H9 (cell line): ENCODE data around the gene EEF1E1. TPM values are rescaled to one million over a fixed set of nuclear protein-coding genes. Genes with fewer than 3 reads are reported as not detected.

Experiments used
- DNase-seq: peaks from one replicate; pipeline ENCODE4 v3.0.0-alpha.2; 2017
- H2AFZ ChIP-seq: one replicate; pipeline ENCODE4 v1.6.1; 2013; ENCODE audit warnings: mild to moderate bottlenecking, low read length, control low read depth, moderate library complexity
- H2AK5ac ChIP-seq: 2 replicates; pipeline ENCODE4 v1.6.1; 2013; ENCODE audit warnings: low read length, control low read depth, mixed read lengths; ENCODE audit not compliant: insufficient read length
- H2BK120ac ChIP-seq: one replicate; pipeline ENCODE4 v1.6.1; 2013; ENCODE audit warnings: low read depth, mild to moderate bottlenecking, low read length, control low read depth, inconsistent platforms; ENCODE audit not compliant: poor library complexity, severe bottlenecking
- H2BK12ac ChIP-seq: 2 replicates; pipeline ENCODE4 v1.6.1; 2013; ENCODE audit warnings: low read length, control low read depth, mixed read lengths, low read depth; ENCODE audit not compliant: insufficient read length
- H2BK15ac ChIP-seq: 2 replicates; pipeline ENCODE4 v1.6.1; 2013; ENCODE audit warnings: low read depth, low read length, control low read depth
- H2BK20ac ChIP-seq: one replicate; pipeline ENCODE4 v1.6.1; 2013; ENCODE audit warnings: low read depth, mild to moderate bottlenecking, low read length, control low read depth, inconsistent platforms; ENCODE audit not compliant: poor library complexity, severe bottlenecking
- H2BK5ac ChIP-seq: 2 replicates; pipeline ENCODE4 v1.6.1; 2013; ENCODE audit warnings: low read length, control low read depth, mixed read lengths; ENCODE audit not compliant: insufficient read length
- H3K14ac ChIP-seq: 2 replicates; pipeline ENCODE4 v1.6.1; 2013; ENCODE audit warnings: low read length, control low read depth; ENCODE audit not compliant: insufficient read depth
- H3K18ac ChIP-seq: 2 replicates; pipeline ENCODE4 v1.6.1; 2013; ENCODE audit warnings: low read depth, mild to moderate bottlenecking, mixed read lengths, low read length, control low read depth; ENCODE audit not compliant: insufficient read length
- H3K23ac ChIP-seq: 2 replicates; pipeline ENCODE4 v1.6.1; 2013; ENCODE audit warnings: low read length, control low read depth, mixed read lengths, low read depth; ENCODE audit not compliant: insufficient read length
- H3K23me2 ChIP-seq: 2 replicates; pipeline ENCODE4 v1.6.1; 2013; ENCODE audit warnings: low read depth, mild to moderate bottlenecking, mixed read lengths, low read length, control low read depth; ENCODE audit not compliant: insufficient read length, poor library complexity, severe bottlenecking
- H3K27ac ChIP-seq: 2 replicates; pipeline ENCODE4 v1.5.1; 2013; ENCODE audit warnings: low read length, control low read depth, mixed read lengths, low read depth; ENCODE audit not compliant: insufficient read length
- H3K27me3 ChIP-seq: 2 replicates; pipeline ENCODE4 v1.6.1; 2013; ENCODE audit warnings: low read length, control low read depth, inconsistent platforms; ENCODE audit not compliant: insufficient read depth
- H3K4ac ChIP-seq: 2 replicates; pipeline ENCODE4 v1.6.1; 2013; ENCODE audit warnings: low read depth, mild to moderate bottlenecking, control low read depth, inconsistent platforms, low read length, moderate library complexity
- H3K4me1 ChIP-seq: 2 replicates; pipeline ENCODE4 v1.6.1; 2013; ENCODE audit warnings: low read length, control low read depth, inconsistent platforms; ENCODE audit not compliant: insufficient read depth
- H3K4me2 ChIP-seq: 2 replicates; pipeline ENCODE4 v1.6.1; 2013; ENCODE audit warnings: low read length, control low read depth, mixed read lengths; ENCODE audit not compliant: insufficient read length, insufficient read depth
- H3K56ac ChIP-seq: 2 replicates; pipeline ENCODE4 v1.6.1; 2013; ENCODE audit warnings: low read depth, mild to moderate bottlenecking, mixed read lengths, low read length, control low read depth; ENCODE audit not compliant: insufficient read length
- H3K79me1 ChIP-seq: 2 replicates; pipeline ENCODE4 v1.6.1; 2013; ENCODE audit warnings: low read depth, mild to moderate bottlenecking, moderate library complexity, low read length, control low read depth, inconsistent platforms; ENCODE audit not compliant: insufficient read depth, poor library complexity, severe bottlenecking
- H3K79me2 ChIP-seq: 2 replicates; pipeline ENCODE4 v1.6.1; 2013; ENCODE audit warnings: low read length, control low read depth, inconsistent platforms; ENCODE audit not compliant: insufficient read depth
- H3K9ac ChIP-seq: 2 replicates; pipeline ENCODE4 v1.6.1; 2013; ENCODE audit warnings: low read length, control low read depth, mixed read lengths; ENCODE audit not compliant: insufficient read length; ENCODE audit errors: extremely low read depth
- H3K9me3 ChIP-seq: one replicate; pipeline ENCODE4 v1.6.1; 2013; ENCODE audit warnings: low read depth, low read length, inconsistent platforms; ENCODE audit not compliant: control insufficient read depth
- H3T11ph ChIP-seq: one replicate; pipeline ENCODE4 v1.6.1; 2013; ENCODE audit warnings: mild to moderate bottlenecking, low read length, control low read depth, inconsistent platforms
- H4K20me1 ChIP-seq: one replicate; pipeline ENCODE4 v1.6.1; 2013; ENCODE audit not compliant: control insufficient read depth, insufficient read length, insufficient read depth
- H4K5ac ChIP-seq: 2 replicates; pipeline ENCODE4 v1.6.1; 2013; ENCODE audit warnings: low read depth, mild to moderate bottlenecking, mixed read lengths, low read length, control low read depth; ENCODE audit not compliant: insufficient read length
- H4K8ac ChIP-seq: replicated peaks from 2 replicates; pipeline ENCODE4 v1.6.1; 2013; ENCODE audit warnings: low read length, control low read depth, mixed read lengths, low read depth; ENCODE audit not compliant: insufficient read length
- H4K91ac ChIP-seq: 2 replicates; pipeline ENCODE4 v1.6.1; 2013; ENCODE audit warnings: low read depth, mild to moderate bottlenecking, moderate library complexity, mixed read lengths, low read length, control low read depth; ENCODE audit not compliant: insufficient read length
- H3K27ac Mint-ChIP-seq, 3 experiments: 2 replicates in 2 of 3; 3 replicates in 1 of 3; pipeline ENCODE4 v1.8.0; 2020 to 2021; ENCODE audit warnings: mixed read lengths in 3 of 3, mild to moderate bottlenecking in 1 of 3, moderate library complexity in 1 of 3
- H3K27me3 Mint-ChIP-seq: 2 replicates; pipeline ENCODE4 v1.8.0; 2021; ENCODE audit warnings: low read depth, mild to moderate bottlenecking, moderate library complexity, mixed read lengths
- H3K36me3 Mint-ChIP-seq, 3 experiments: 2 replicates in 2 of 3; 3 replicates in 1 of 3; pipeline ENCODE4 v1.8.0; 2020 to 2021; ENCODE audit warnings: low read depth in 3 of 3, mixed read lengths in 3 of 3; ENCODE audit not compliant: insufficient read depth in 1 of 3
- H3K4me1 Mint-ChIP-seq, 2 experiments: 2 replicates each; pipeline ENCODE4 v1.8.0; 2020; ENCODE audit warnings: mixed read lengths in 2 of 2
- H3K4me3 Mint-ChIP-seq, 2 experiments: 2 replicates in 1 of 2; 3 replicates in 1 of 2; pipeline ENCODE4 v1.8.0; 2020 to 2021; ENCODE audit warnings: mild to moderate bottlenecking in 2 of 2, mixed read lengths in 2 of 2, moderate library complexity in 1 of 2
- H3K9me3 Mint-ChIP-seq, 2 experiments: 2 replicates in 1 of 2; 3 replicates in 1 of 2; pipeline ENCODE4 v1.8.0; 2020; ENCODE audit warnings: mild to moderate bottlenecking in 2 of 2, mixed read lengths in 2 of 2, moderate library complexity in 1 of 2
- CTCF ChIP-seq: fragments of 200-600 bp; sonication (generic); conservative IDR thresholded peaks from 3 replicates; pipeline ENCODE4 v1.8.0; 2021; ENCODE audit warnings: antibody characterized with exemption, mild to moderate bottlenecking
- WGBS: extraction: QIAGEN DNeasy Blood & Tissue Kit; methylation state at CpG from one replicate; pipeline ENCODE4 v1.1.7; 2013; ENCODE audit warnings: missing lambda C conversion rate, low lambda C conversion rate, mixed read lengths; ENCODE audit not compliant: insufficient read length; ENCODE audit errors: extremely low coverage; 5-methylcytosine and 5-hydroxymethylcytosine counted together
- total RNA-seq: library from RNA; stranded (reverse); gene quantifications from 2 replicates; pipeline ENCODE4 v1.2.1, GENCODE V29; 2021

The EEF1E1 gene
- total RNA-seq, 1 experiment from 2014 or later, result 71.8 TPM

GRCh38 chr6:8057263-8057662 is 45.1 kb downstream of the EEF1E1 start:
- Histone ChIP-seq H3K4me2 (no peak overlapping the region), H3K4me1 (no peaks in the 10 kb centered on the region), H3K18ac (no peak overlapping the region), H3T11ph (no peak overlapping the region), H2AK5ac (no peak overlapping the region), H2BK15ac (no peak overlapping the region), H3K9me3 (no peaks in the 10 kb centered on the region), H4K20me1 (no peaks in the 10 kb centered on the region), H3K23ac (no peak overlapping the region), H3K79me2 (no peaks in the 10 kb centered on the region), H2BK5ac (no peak overlapping the region), H2BK12ac (no peak overlapping the region), H4K8ac (no peak overlapping the region), H3K4ac (no peak overlapping the region), H4K91ac (no peak overlapping the region), H2AFZ (no peak overlapping the region), H3K9ac (no peak overlapping the region), H3K23me2 (no peaks in the 10 kb centered on the region), H3K14ac (no peak overlapping the region), H2BK120ac (no peak overlapping the region), H3K79me1 (no peaks in the 10 kb centered on the region), H3K27me3 (no peaks in the 10 kb centered on the region), H2BK20ac (no peak overlapping the region), H4K5ac (no peak overlapping the region), H3K56ac (no peak overlapping the region), H3K27ac (no peak overlapping the region)
- Mint-ChIP-seq H3K9me3 (no peaks in the 10 kb centered on the region), H3K27me3 (no peaks in the 10 kb centered on the region), H3K4me1 (no peaks in the 10 kb centered on the region; a peak in 1 of 4 replicates), H3K27ac (no peak overlapping the region), H3K36me3 (peaks cover 12 to 52% (median 40%) of the 10 kb centered on the region in 3 experiments; a peak in 6 of 7 replicates), H3K4me3 (no peak overlapping the region)
- TF ChIP-seq CTCF, result no peak
- WGBS, result no CpG with 5 or more reads among the region's 4 CpGs
- no peak for DNase-seq
